Measurements from ENCODE around the gene RBM41.
A peak's percentile ranks its signal among the peaks of the same experiment; 100 is the strongest.

Gene RBM41

DNA sequence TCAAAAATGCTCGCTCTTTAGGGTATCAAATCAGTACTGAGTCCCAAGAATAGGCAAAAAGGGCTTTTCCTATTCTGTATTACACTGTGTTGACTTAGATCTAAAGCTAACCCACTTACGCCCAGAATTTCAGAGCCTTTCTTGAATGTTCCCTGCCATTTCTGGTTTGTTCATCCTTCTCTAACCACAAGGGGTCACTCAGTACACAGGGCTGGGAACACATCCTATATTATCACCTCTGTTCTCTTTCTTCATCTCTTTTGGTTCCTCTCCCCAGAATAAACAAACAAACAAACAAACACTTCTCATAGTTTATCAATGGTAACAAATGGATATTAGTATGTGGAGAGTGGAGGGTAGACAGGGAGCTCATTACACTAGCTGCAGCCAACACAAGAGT is 93.1 kb downstream of the RBM41 start:
- peak; percentile 22 for DNase-seq (ENCODE audit: low spot score)

GRCh38 chrX:107014936-107015335 is 103.7 kb downstream of the RBM41 start:
- DNase-seq (ENCODE audit: low spot score) = peak; percentile 7

Data from GM03348 (cell line).